NB4 (cell line): ENCODE data around the gene TSEN15.
"Not testable (repeated sequence)": the region's sequence is repeated elsewhere in the genome, so short reads cannot be mapped to it uniquely, and the experiment has no call there.

Source experiments
- DNase-seq: peaks from one replicate; pipeline ENCODE4 v3.0.0; 2010; ENCODE audit warnings: low read depth
- H3K4me3 ChIP-seq: one replicate; pipeline ENCODE4 v1.5.1; 2011; ENCODE audit warnings: mild to moderate bottlenecking, low read depth, low read length, moderate library complexity
- MAX ChIP-seq: IDR thresholded peaks from 2 replicates; pipeline ENCODE4 v1.6.1; 2011; ENCODE audit warnings: low read depth, low read length
- MYC ChIP-seq: IDR thresholded peaks from 2 replicates; pipeline ENCODE4 v1.6.1; 2011; ENCODE audit warnings: low read depth, low read length
- POLR2A ChIP-seq: IDR thresholded peaks from 2 replicates; pipeline ENCODE4 v1.6.1; 2011; ENCODE audit warnings: mild to moderate bottlenecking; ENCODE audit not compliant: insufficient read length; ENCODE audit errors: extremely low read depth
- TF ChIP-seq, protein P1 (sequence below): IDR thresholded peaks from one replicate; pipeline ENCODE4 v1.5.1; 2012; ENCODE audit warnings: low read depth, low read length

TSEN15 gene

DNA sequence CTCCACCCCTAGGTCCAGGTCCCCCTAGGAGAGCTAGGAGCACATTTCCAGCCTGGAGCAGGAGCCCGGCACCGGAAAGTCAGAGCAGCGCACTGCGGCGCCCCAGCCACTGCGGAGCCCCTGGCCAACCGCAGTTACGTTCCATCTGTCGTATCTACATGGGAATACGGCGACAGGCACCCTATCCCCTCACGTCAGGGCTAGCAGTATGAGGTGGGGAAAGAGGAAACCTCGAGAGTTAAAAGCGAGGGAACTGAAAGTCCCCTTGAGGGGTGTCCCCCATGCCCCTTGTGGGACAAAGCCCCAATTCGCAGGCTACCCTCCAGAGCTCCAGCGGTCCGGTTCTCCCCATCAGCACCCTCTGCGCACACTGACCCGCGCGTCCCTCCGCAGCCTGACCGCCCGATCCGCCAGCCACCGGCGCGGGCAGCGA is 15.0 kb upstream of the TSEN15 start:
- no peak for TF ChIP-seq POLR2A
- TF ChIP-seq, protein P1, sequence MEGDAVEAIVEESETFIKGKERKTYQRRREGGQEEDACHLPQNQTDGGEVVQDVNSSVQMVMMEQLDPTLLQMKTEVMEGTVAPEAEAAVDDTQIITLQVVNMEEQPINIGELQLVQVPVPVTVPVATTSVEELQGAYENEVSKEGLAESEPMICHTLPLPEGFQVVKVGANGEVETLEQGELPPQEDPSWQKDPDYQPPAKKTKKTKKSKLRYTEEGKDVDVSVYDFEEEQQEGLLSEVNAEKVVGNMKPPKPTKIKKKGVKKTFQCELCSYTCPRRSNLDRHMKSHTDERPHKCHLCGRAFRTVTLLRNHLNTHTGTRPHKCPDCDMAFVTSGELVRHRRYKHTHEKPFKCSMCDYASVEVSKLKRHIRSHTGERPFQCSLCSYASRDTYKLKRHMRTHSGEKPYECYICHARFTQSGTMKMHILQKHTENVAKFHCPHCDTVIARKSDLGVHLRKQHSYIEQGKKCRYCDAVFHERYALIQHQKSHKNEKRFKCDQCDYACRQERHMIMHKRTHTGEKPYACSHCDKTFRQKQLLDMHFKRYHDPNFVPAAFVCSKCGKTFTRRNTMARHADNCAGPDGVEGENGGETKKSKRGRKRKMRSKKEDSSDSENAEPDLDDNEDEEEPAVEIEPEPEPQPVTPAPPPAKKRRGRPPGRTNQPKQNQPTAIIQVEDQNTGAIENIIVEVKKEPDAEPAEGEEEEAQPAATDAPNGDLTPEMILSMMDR, result no peak
- TF ChIP-seq MAX, result no peak
- TF ChIP-seq MYC, result no peak
- DNase-seq, result peak; percentile 7
- H3K4me3 ChIP-seq, result no peak overlapping the region

DNA sequence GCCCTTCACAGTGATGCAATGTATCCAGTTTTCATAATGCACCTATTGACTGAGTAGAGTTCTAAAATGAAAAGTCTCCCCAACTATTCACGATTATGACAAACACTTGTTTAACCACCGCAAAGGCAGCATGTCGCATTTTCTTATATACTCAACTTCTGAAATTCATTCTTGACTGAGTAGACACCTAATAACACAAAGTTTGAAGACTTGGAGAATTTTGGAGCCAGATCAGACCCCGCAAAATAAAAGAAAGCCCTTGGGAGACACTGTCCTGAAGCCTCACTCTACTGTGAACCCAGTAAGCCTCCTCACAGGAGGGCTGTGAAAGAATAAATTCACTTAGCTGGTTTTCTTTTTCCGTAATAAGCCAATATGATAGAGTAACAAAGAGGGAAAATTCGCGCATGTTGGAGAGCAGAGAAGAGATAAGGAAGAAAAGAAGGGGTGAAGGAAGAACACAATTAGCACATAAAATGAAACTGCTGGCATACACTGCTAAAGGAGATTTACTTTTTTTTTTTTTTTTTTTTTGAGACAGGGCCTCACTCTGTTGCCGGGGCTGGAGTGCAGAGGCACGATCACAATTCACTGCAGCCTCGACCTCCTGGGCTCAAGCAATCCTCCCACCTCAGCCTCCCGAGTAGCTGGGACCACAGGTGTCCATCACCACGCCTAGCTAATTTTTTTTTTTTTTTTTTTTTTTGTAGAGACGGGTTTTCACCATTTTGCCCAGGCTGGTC is 13.5 kb upstream of the TSEN15 start:
- DNase-seq, result no peak
- no peak overlapping the region for H3K4me3 ChIP-seq
- no peak for TF ChIP-seq MAX
- TF ChIP-seq, protein P1, result no peak
- TF ChIP-seq MYC, result no peak
- no peak for TF ChIP-seq POLR2A

- no peak overlapping the region for H3K4me3 ChIP-seq
- TF ChIP-seq POLR2A (no peak), MYC (no peak), MAX (no peak)
- TF ChIP-seq, protein P1, result no peak
- DNase-seq, result no peak
Observed at GRCh38 chr1:184039126-184039525, 12.4 kb upstream of the TSEN15 start.

GRCh38 chr1:184041731-184042130 is 9.8 kb upstream of the TSEN15 start:
- DNase-seq, result no peak
- no peak overlapping the region for H3K4me3 ChIP-seq
- TF ChIP-seq, protein P1, result no peak
- TF ChIP-seq POLR2A (no peak), MYC (no peak), MAX (no peak)

DNA sequence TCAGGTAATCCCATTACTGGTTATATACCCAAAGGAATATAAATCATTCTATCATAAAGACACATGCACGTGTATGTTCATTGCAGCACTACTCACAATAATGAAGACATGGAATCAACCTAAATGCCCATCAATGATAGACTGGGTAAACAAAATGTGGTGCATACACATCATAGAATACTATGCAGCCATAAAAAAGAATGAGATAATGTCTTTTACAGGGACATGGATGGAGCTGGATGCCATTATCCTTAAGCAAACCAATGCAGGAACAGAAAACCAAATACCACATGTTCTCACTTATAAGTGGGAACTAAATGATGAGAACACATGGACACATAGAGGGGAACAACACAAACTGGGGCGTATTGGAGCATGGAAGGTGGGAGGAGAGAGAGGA is 8.2 kb upstream of the TSEN15 start:
- not testable (repeated sequence) for H3K4me3 ChIP-seq

DNA sequence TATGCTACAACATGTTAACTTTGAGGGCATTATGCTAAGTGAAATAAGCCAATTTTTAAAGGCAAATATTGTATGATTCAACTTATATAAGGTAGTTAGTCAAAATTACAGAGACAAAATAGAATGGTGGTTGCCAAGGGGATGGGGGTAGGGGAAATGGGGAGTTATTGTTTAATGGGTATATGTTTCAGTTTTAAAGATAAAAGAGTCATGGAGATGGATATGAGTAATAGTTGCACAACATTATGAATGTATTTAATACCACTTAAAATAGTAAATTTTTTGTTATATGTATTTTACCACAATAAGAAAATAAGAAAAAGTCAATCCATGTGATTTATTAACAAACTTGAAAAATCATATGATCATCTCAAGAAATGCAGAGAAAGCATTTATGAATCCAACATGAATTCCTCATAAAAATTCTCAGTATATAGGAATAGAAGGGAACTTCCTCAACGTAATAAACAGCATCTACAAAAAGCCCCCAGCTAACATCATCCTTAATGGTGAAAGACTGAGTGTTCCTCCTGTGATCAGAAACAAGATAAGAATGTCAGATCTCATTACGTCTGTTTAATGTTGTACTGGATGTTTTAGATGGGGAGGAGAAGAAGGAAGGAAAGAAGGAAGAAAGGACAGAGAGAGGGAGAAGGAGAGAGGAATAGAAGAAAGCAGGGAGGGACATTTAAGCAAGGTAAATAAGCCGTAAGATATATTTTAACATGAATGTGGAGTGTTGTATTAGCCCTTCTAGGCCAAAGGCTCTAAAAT is 6.7 kb upstream of the TSEN15 start:
- DNase-seq, result no peak
- no peak overlapping the region for H3K4me3 ChIP-seq
- TF ChIP-seq POLR2A (no peak), MAX (no peak), MYC (no peak)
- TF ChIP-seq, protein P1, result no peak

More for the DNA sequence above, 8.2 kb upstream of the TSEN15 start:
- not testable (repeated sequence) for DNase-seq

GRCh38 chr1:184047541-184047940 is 4.0 kb upstream of the TSEN15 start:
- not testable (repeated sequence) for H3K4me3 ChIP-seq, DNase-seq
